Measurements from ENCODE around the gene TXNDC8.
A peak's percentile ranks its signal among the peaks of the same experiment; 100 is the strongest.

TXNDC8 gene

GRCh38 chr9:110340306-110340705 lies 2.6 kb upstream of the TXNDC8 start:
- Histone ChIP-seq H3K4me3 (ENCODE audit: low read depth in 1 of 2, low read length in 2 of 2) (no peak overlapping the region), H2AFZ (ENCODE audit: low read depth, low read length) (no peak overlapping the region), H3K9ac (ENCODE audit: low read depth, low read length) (no peak overlapping the region), H3K79me2 (ENCODE audit: insufficient read depth, low read length) (no peaks in the 10 kb centered on the region), H3K4me1 (ENCODE audit: insufficient read depth, low read length) (no peaks in the 10 kb centered on the region), H3K27me3 (ENCODE audit: insufficient read depth, low read length, poor library complexity) (no peaks in the 10 kb centered on the region), H3K27ac (ENCODE audit: low read length) (no peak overlapping the region), H4K20me1 (ENCODE audit: insufficient read depth, low read length) (no peaks in the 10 kb centered on the region), H3K9me3 (ENCODE audit: insufficient read depth, low read length, severe bottlenecking) (no peaks in the 10 kb centered on the region), H3K36me3 (ENCODE audit: insufficient read depth, low read length) (no peaks in the 10 kb centered on the region), H3K4me2 (ENCODE audit: insufficient read depth, low read length) (no peak overlapping the region)
- DNase-seq: no peak
- TF ChIP-seq CTCF (IDR thresholded peaks at IDR 0.05; ENCODE audit: borderline replicate concordance, extremely low read depth, low read length, poor library complexity, severe bottlenecking) (peak; percentile 41), EZH2 (IDR thresholded peaks at IDR 0.05; ENCODE audit: borderline replicate concordance, low read depth, low read length, severe bottlenecking) (no peak)
- no peak for ATAC-seq (ENCODE audit: insufficient read depth, low read depth)

- H3K4me2 ChIP-seq (ENCODE audit: insufficient read depth, low read length): no peak overlapping the region
- no peaks in the 10 kb centered on the region for H4K20me1 ChIP-seq (ENCODE audit: insufficient read depth, low read length)
- H3K36me3 ChIP-seq (ENCODE audit: insufficient read depth, low read length): no peaks in the 10 kb centered on the region
- H3K4me1 ChIP-seq (ENCODE audit: insufficient read depth, low read length): no peaks in the 10 kb centered on the region
- H3K27ac ChIP-seq (ENCODE audit: low read length): no peak overlapping the region
- no peak for ATAC-seq (ENCODE audit: insufficient read depth, low read depth)
- DNase-seq: no peak
- peaks cover under 1% of the 10 kb centered on the region for H3K27me3 ChIP-seq (ENCODE audit: insufficient read depth, low read length, poor library complexity)
- H3K9ac ChIP-seq (ENCODE audit: low read depth, low read length): no peak overlapping the region
- H3K79me2 ChIP-seq (ENCODE audit: insufficient read depth, low read length): no peaks in the 10 kb centered on the region
- H3K4me3 ChIP-seq (ENCODE audit: low read depth in 1 of 2, low read length in 2 of 2): no peak overlapping the region
- no peak overlapping the region for H2AFZ ChIP-seq (ENCODE audit: low read depth, low read length)
- H3K9me3 ChIP-seq (ENCODE audit: insufficient read depth, low read length, severe bottlenecking): no peaks in the 10 kb centered on the region
- TF ChIP-seq CTCF (IDR thresholded peaks at IDR 0.05; ENCODE audit: borderline replicate concordance, extremely low read depth, low read length, poor library complexity, severe bottlenecking) (no peak), EZH2 (IDR thresholded peaks at IDR 0.05; ENCODE audit: borderline replicate concordance, low read depth, low read length, severe bottlenecking) (no peak)
Measured at GRCh38 chr9:110338143-110338542, 480 bp upstream of the TXNDC8 start.

- H4K20me1 ChIP-seq (ENCODE audit: insufficient read depth, low read length): no peaks in the 10 kb centered on the region
- H3K4me2 ChIP-seq (ENCODE audit: insufficient read depth, low read length): no peak overlapping the region
- no peaks in the 10 kb centered on the region for H3K4me1 ChIP-seq (ENCODE audit: insufficient read depth, low read length)
- H3K27ac ChIP-seq (ENCODE audit: low read length): no peak overlapping the region
- no peaks in the 10 kb centered on the region for H3K36me3 ChIP-seq (ENCODE audit: insufficient read depth, low read length)
- DNase-seq (no peak), ATAC-seq (ENCODE audit: insufficient read depth, low read depth) (no peak)
- no peak overlapping the region for H2AFZ ChIP-seq (ENCODE audit: low read depth, low read length)
- H3K9me3 ChIP-seq (ENCODE audit: insufficient read depth, low read length, severe bottlenecking): no peaks in the 10 kb centered on the region
- TF ChIP-seq EZH2 (IDR thresholded peaks at IDR 0.05; ENCODE audit: borderline replicate concordance, low read depth, low read length, severe bottlenecking): no peak
- TF ChIP-seq CTCF (IDR thresholded peaks at IDR 0.05; ENCODE audit: borderline replicate concordance, extremely low read depth, low read length, poor library complexity, severe bottlenecking): no peak
- H3K79me2 ChIP-seq (ENCODE audit: insufficient read depth, low read length): no peaks in the 10 kb centered on the region
- no peak overlapping the region for H3K9ac ChIP-seq (ENCODE audit: low read depth, low read length)
- peaks cover 5% of the 10 kb centered on the region for H3K27me3 ChIP-seq (ENCODE audit: insufficient read depth, low read length, poor library complexity)
- H3K4me3 ChIP-seq (ENCODE audit: low read depth in 1 of 2, low read length in 2 of 2): no peak overlapping the region
Measured at GRCh38 chr9:110336363-110336762, 1.3 kb downstream of the TXNDC8 start.

- ATAC-seq (ENCODE audit: insufficient read depth, low read depth) (no peak), DNase-seq (no peak)
- Histone ChIP-seq H3K36me3 (ENCODE audit: insufficient read depth, low read length) (no peaks in the 10 kb centered on the region), H3K9ac (ENCODE audit: low read depth, low read length) (no peak overlapping the region), H3K4me3 (ENCODE audit: low read depth in 1 of 2, low read length in 2 of 2) (no peak overlapping the region), H3K27me3 (ENCODE audit: insufficient read depth, low read length, poor library complexity) (peaks cover 5% of the 10 kb centered on the region), H3K79me2 (ENCODE audit: insufficient read depth, low read length) (no peaks in the 10 kb centered on the region), H4K20me1 (ENCODE audit: insufficient read depth, low read length) (no peaks in the 10 kb centered on the region), H3K4me1 (ENCODE audit: insufficient read depth, low read length) (no peaks in the 10 kb centered on the region), H3K9me3 (ENCODE audit: insufficient read depth, low read length, severe bottlenecking) (no peaks in the 10 kb centered on the region), H3K27ac (ENCODE audit: low read length) (no peak overlapping the region), H3K4me2 (ENCODE audit: insufficient read depth, low read length) (no peak overlapping the region), H2AFZ (ENCODE audit: low read depth, low read length) (no peak overlapping the region)
- TF ChIP-seq CTCF (IDR thresholded peaks at IDR 0.05; ENCODE audit: borderline replicate concordance, extremely low read depth, low read length, poor library complexity, severe bottlenecking) (no peak), EZH2 (IDR thresholded peaks at IDR 0.05; ENCODE audit: borderline replicate concordance, low read depth, low read length, severe bottlenecking) (no peak)
Measured at GRCh38 chr9:110334871-110335270, 2.8 kb downstream of the TXNDC8 start.
